ENCODE results near the gene GJB5. TPM values are rescaled to one million over a fixed set of nuclear protein-coding genes. Genes with fewer than 3 reads are reported as not detected.

Gene GJB5
- total and polyA plus RNA-seq, 2 of the 8 experiments (the other 6 are each of a cell fraction or from before 2014, with no cell fraction given), result 0.86 to 3.1 TPM

DNA sequence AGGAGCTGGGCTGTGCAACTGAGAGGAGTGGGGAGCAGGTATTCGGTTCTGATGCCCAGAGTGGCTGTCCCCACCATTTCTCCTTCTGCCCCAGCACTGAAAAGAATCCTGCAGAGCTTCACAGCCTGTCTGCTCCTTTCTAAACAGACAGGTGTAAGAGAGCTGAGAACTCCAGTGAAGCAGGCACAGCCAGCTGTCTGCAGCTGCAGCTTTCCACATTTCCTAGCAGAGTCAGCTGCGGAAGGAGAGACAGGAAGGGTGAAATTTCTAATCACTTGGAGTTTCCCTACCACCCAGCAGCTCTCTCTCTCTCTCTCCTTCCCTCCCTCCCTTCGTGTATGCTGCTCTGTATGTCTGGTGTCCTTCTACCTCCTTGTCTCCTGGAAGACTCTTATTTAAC lies 40.5 kb upstream of the GJB5 start:
- ChIA-PET POLR2A (ENCODE audit: partially characterized antibody) (no interaction called here), CTCF (ENCODE audit: partially characterized antibody) (interaction anchor here (0.7 to 2.0 kb wide), 8 partner anchors 15 to 871 kb away, joined by 3 to 8 read pairs (median 4); no protein-coding TSS in a partner anchor)
- Histone ChIP-seq H3K23me2 (ENCODE audit: low read depth, low read length) (no peaks in the 10 kb centered on the region; the same call in 1 of the 2 replicates), H3K4me1 (replicated peaks in 1 of 4; ENCODE audit: control insufficient read depth in 3 of 4, insufficient read depth in 4 of 4, low read length in 3 of 4) (no peaks in the 10 kb centered on the region), H4K91ac (replicated peaks; ENCODE audit: insufficient read length, low read length) (no peak overlapping the region), H3K18ac (ENCODE audit: extremely low read depth, low read length) (no peak overlapping the region), H3K79me2 (ENCODE audit: control insufficient read depth in 1 of 2, insufficient read depth in 2 of 2, low read length in 2 of 2) (no peaks in the 10 kb centered on the region), H2BK5ac (ENCODE audit: low read depth, low read length) (no peak overlapping the region), H2BK120ac (replicated peaks; ENCODE audit: low read depth, low read length) (no peak overlapping the region), H2BK20ac (ENCODE audit: low read length) (no peak overlapping the region), H3K36me3 (ENCODE audit: control insufficient read depth in 2 of 4, insufficient read depth in 4 of 4, low read length in 3 of 4) (no peaks in the 10 kb centered on the region), H2AK5ac (ENCODE audit: low read depth, low read length) (no peak overlapping the region), H2AFZ (ENCODE audit: low read length) (no peak overlapping the region), H2BK15ac (ENCODE audit: low read length) (no peak overlapping the region), H3K79me1 (ENCODE audit: low read depth, low read length) (no peaks in the 10 kb centered on the region), H3K27ac (ENCODE audit: low read depth, low read length) (no peak overlapping the region), H3K23ac (ENCODE audit: insufficient read length) (no peak overlapping the region), H4K20me1 (replicated peaks in 1 of 2; ENCODE audit: control insufficient read depth in 1 of 2, insufficient read depth in 2 of 2, low read length in 2 of 2) (no peaks in the 10 kb centered on the region), H3K56ac (replicated peaks; ENCODE audit: insufficient read length, low read depth, low read length) (no peak overlapping the region), H4K5ac (ENCODE audit: insufficient read length, low read depth, low read length) (no peak overlapping the region), H3K27me3 (replicated peaks in 1 of 4; ENCODE audit: control insufficient read depth in 3 of 4, extremely low read depth in 1 of 4, insufficient read depth in 3 of 4, low read length in 3 of 4) (no peaks in the 10 kb centered on the region), H3K4me2 (ENCODE audit: insufficient read depth in 1 of 2, low read depth in 2 of 2, low read length in 2 of 2) (no peak overlapping the region), H3K9ac (replicated peaks in 1 of 4; ENCODE audit: extremely low read depth in 1 of 4, low read depth in 3 of 4, low read length in 3 of 4) (no peak overlapping the region; a peak in 1 of 7 replicates), H2BK12ac (ENCODE audit: low read depth, low read length) (no peak overlapping the region), H4K8ac (ENCODE audit: extremely low read depth, insufficient read depth, low read length) (no peak overlapping the region), H3K14ac (ENCODE audit: insufficient read length) (no peak overlapping the region), H3K4ac (replicated peaks; ENCODE audit: insufficient read length, low read depth, low read length) (no peak overlapping the region), H3K4me3 (ENCODE audit: extremely low read depth in 1 of 4, insufficient read depth in 2 of 4, low read depth in 3 of 4, low read length in 4 of 4) (no peak overlapping the region), H3K9me3 (ENCODE audit: insufficient read depth in 2 of 2, low read depth in 1 of 2, low read length in 1 of 2) (no peaks in the 10 kb centered on the region)
- FAIRE-seq, result no peak
- 56% methylated on average over 3 of the region's 3 CpGs; no CpG with 5 or more reads in 1 of the 2 experiments for WGBS, 2 experiments (ENCODE audit: extremely low coverage in 1 of 2, insufficient coverage in 1 of 2, insufficient read length in 1 of 2, insufficient replicate concordance in 2 of 2, low coverage in 1 of 2, low lambda C conversion rate in 2 of 2, missing lambda C conversion rate in 1 of 2)
- DNase-seq (ENCODE audit: low read depth in 1 of 2, low spot score in 2 of 2), result no peak
- TF ChIP-seq EZH2 (IDR thresholded peaks at IDR 0.05; ENCODE audit: low read depth, low read length, severe bottlenecking), result no peak

Measured in H1 (cell line).